Fibroblast of the conjunctiva (primary cell): ENCODE data around the gene CLEC3B.

Experiments used
- DNase-seq: peaks from one replicate; pipeline ENCODE4 v3.0.0-alpha.2; 2010; ENCODE audit warnings: low read depth

Gene CLEC3B

GRCh38 chr3:45003406-45003805 lies 22.7 kb upstream of the CLEC3B start:
- no peak for DNase-seq

- DNase-seq: no peak
Observed at GRCh38 chr3:45003859-45004258, 22.2 kb upstream of the CLEC3B start.

DNA sequence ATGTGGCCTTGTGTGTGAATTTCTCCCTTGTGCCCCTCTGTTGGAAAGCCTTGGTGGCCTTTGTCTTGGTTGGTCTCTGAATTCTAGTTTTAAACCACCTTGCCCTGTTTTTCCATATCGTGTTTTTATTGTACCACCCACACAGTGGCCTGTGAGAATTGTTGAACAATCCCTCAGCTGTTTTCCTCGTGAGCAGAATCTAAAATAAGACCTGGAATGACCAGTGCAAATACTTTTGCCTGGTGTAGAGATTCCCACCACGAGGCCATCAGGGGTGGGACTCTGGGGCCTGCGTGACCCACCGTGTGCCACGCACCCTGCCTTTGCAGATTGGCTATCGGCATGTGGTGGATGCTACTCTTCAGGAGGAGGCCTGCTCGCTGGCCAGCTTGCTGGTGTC lies 19.0 kb upstream of the CLEC3B start:
- no peak for DNase-seq

DNA sequence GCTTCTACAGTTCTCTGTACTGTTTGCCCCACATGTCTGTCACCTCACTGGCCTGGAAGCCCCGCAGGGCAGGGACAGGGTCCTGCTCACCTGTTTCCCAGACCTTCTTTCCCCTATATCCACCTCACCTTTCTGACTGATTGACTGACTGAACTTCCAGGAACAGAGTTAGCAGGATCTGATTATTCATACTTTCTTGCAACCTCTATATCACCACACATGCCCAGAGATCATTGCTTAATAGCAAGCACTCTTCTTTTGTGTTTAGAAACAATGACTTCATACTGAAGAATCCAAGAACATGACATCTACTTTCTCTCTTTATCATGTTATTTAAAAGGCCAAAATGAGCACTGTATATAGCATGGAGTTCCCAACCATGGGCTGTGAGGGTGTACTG lies 18.0 kb upstream of the CLEC3B start:
- DNase-seq: no peak

GRCh38 chr3:45009868-45010267 lies 16.2 kb upstream of the CLEC3B start:
- DNase-seq: no peak

DNA sequence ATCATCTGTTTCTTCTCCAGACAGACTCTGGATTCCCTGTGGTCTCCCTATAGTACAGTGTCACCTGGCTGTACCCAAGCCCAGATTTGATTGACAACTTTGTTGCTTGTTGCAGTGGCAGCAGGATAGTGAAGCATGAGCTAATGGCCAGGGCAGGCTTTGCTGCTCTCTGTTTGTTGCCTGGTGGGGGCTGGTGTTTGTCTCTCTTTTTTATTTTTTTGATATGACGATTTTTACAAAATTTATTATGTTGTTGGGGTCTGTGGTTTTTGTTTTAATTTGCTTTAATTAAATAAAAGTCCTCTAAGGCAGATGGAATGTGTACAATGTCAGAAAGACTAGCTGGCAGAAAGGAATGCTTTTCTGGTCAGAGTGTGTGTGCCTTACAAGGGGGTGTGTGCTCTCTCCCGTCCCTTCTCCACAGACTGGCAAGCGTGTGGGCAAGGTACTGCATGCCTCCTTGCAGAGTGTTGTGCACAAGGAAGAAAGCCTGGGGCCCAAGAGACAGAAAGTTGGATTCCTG lies 15.2 kb upstream of the CLEC3B start:
- peak; percentile 63 for DNase-seq

- DNase-seq: peak; percentile 97
Observed at GRCh38 chr3:45011756-45012508, 14.2 kb upstream of the CLEC3B start.

GRCh38 chr3:45012577-45012976 lies 13.5 kb upstream of the CLEC3B start:
- DNase-seq: no peak

DNA sequence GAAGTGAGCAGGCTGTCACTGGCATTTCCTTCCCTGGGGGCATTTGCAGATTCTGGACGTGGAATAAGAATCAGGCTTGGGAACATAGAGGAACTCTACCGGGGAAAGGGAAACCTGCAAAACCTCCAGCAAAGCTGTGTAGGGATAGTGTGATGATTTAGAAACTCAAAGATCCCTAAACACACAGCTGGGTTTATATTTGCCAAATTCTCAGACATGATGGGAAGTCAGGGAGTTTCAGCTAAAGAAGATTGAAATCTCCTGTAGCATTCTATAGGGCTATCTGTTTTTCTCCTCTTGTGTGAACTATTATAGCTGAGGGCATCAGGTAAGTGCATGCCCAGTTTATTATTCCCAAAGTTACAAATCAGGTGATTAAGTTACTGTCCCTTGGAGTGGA lies 9.2 kb upstream of the CLEC3B start:
- DNase-seq: no peak

DNA sequence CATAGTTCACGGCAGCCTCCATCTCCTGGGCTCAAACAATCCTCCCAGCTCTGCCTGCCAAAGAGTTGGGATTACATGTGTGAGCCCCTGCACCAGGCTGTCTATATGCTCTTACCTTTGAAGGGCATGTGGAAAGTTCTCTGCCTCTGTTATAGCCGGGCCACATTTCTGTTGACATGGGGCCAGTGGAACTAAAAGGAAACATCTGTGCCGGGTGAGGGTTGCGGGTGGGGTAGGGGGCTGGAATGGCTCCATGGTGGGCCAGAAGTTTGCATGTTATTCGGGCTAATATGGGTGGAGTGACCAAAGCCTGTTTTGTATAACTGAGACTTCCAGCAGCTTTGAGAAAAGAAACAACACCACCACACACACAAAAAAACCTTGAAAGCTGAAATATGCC lies 8.3 kb upstream of the CLEC3B start:
- DNase-seq: no peak

GRCh38 chr3:45020534-45020933 lies 5.6 kb upstream of the CLEC3B start:
- DNase-seq: no peak

DNA sequence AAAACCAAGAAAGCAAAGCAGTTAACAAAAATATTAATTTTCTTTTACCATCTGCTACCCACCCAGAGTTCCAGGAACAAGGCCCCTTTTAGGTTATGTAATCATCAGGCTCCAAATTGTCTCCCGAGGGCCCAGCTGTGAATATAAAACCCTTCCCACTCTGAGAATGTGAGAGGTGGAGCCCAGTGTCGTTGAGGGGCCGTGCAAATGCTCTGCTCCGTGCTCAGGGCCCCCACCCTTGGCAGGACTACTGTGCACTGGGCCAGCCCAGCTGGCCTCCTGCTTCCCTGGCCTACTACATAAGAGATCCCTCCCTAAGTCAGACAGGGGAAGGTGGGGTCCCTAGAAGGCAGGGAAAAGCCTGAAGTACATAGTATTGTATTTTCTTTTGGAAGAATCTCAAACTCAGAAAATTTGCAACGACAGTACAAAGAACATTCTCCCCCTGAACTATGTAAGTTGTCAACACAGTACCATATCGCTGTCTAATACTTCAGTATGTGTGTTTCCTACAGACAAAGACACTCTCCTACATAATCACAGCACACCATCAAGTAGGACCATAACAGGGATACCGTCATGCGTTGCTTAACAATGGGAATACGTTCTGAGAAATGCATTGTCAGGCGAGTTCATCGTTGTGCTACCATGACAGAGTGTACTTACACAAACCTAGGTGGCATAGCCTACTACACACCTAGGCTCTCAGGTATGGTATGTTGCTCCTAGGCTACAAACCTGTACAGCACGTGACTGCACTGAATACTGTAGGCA lies 4.4 kb upstream of the CLEC3B start:
- no peak for DNase-seq

GRCh38 chr3:45023675-45024074 lies 2.4 kb upstream of the CLEC3B start:
- no peak for DNase-seq

DNA sequence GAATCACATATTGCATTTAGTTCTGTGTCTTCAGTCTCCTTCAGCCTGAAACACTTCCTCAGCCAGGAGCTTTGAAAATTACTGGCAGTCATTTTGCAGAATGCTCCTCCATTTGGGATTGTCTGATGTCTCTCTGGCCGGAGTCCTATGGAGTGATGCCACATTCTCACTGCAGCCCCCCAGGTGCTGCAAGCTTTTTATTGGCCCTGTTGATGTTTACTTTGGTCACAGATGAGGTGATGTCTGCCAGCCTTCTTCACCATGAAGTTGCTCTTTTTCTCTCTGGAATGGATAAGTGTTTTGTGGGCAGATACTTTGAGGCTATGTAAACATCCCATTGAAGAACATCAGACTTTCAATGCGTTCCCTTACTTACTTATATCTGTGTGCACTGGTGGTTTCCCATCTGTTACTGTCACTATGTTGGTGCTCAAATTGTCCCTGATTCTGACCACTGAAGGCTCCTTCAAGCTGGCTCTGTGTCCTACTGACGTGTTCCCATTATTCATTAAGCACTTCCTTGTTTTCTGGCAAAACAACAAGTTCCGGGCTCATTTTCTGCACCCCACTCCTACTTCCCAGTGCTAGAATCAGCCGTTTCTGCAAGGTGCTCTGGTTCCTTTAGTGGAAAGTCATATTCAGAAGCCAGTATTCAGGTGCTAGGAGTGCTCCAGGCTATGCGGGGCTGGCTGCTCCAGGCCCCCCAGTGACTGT lies 1.4 kb upstream of the CLEC3B start:
- DNase-seq: no peak

DNA sequence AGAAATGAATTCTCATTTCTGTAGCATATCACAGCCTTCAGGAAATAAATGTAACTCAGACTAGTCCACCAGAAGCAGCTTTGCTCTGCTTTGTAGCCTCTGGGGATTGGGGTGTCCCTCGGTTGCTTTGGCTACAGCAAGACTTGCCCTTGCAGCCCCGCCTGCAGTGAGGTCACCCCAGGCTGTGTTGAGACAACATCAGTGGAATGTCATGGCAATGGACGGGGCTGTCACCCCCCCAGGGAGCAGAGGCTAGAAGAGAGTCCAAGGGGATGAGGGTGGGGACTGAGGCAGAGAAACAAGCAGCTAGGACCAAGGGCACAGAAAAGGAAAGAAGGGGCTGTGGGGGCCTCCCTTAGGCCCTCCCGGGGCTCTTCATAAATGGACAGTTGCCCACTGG lies 854 bp downstream of the CLEC3B start:
- DNase-seq: peak; percentile 81

DNA sequence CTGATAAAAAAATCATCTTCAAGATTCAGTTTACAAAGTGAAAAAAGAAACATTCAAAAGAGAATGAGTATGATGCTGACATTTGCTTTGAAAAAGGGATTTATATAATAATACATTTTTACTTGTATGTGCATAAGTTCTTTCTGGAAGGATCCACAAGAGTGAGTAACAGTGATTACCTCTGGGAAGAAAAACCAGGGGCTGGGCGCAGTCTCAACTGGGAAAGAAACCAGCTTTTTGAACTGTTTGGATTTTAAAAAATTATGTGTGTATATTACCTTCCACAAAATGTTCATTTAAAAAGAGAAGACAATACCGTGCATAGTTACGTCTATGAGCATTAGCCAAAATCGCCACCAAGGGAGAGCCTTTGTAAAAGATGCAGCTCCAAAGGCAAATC lies 1.3 kb downstream of the CLEC3B start:
- no peak for DNase-seq

DNA sequence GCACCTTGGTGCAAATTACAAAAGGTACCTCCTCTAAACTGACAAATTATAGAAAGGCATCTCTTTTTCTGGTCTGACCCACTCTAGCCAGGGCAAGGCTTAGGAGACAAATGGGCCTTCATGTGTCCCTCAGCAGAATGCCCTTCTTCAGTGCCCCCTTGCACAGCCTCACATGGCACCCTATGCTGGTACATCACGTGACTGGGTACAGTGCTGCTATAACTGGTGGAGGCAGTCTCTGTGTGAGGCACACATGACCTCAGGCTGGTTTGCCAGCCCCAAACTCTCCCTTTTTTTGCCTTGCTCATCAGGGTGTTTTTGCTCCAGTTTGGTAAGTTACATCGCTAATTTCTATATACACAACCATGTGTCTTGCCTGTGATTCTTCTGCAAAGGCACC lies 3.1 kb downstream of the CLEC3B start:
- DNase-seq: no peak

DNA sequence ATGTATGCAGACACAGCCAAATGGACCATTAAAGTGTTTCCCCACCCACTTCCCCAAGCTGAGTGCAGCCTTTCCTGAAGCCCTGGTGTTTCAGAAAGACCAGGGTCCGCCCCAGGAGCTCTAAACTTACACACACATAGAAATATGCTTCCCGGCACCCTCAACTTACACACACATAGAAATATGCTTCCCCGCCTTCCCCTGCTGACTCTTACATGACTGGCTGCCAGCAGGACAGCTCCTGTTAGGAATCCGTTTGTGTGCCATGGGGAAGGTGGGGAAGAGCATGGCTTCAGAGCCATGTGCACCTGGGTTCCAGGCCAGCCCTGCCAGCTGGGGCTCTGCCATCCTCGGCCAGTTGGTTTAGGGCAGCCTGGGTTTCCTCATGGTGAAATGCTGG lies 3.6 kb downstream of the CLEC3B start:
- DNase-seq: no peak

DNA sequence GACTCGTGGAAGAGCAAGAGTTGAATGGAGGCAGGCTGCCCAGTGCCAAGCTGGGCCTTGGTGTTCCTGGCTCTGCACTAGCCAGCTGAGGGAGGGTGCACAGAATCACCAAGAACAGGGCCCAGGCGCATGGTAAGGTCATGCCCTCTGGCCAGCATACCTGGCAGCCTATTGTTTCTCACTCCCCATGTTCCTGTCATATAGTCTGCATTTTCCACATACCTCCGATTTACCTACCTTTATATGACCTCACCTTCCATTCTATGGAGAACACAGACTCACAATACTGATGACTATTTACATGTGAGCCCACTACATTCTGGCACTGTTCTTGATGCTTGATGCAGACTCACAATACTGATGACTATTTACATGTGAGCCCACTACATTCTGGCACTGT lies 5.4 kb downstream of the CLEC3B start:
- DNase-seq: no peak

DNA sequence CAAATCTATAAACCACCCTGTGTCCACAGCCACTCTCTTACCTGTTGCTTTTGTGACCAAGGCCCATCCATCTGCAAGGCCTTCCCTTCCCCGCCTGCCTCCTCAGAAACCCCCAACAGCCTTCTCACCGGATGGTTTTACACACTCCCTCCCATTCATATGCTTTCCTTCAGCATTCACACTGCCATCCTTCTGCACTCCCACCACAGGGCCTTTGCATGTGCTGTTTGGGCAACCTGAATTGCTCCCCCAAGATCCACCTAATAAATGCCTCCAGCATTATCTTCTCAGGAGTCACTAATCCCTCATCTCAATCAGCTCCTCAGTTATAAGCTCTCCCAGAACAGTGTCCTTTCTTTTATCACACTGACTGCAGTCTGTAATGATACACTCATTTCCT lies 6.0 kb downstream of the CLEC3B start:
- no peak for DNase-seq

DNA sequence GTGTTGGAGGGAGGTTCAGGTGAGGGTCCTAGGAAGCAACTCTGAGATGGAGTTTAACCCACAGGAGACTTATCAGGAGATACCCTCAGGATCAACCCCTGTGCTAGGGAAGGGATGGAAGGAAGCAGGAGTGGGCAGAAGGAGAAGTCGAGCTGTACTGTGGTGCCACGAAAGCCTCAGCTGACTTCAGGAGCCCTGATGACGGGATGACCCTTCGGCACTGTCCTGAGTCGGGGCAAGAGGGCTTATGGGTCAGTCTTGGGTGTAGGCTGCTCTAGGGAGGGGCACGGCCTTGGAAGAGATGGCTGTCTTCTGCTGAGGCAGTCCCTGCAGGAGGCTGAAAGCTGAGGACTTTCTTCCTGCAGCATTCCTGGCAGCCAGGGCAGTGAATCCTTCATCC lies 7.7 kb downstream of the CLEC3B start:
- DNase-seq: no peak

GRCh38 chr3:45034612-45035252 lies 8.6 kb downstream of the CLEC3B start:
- no peak for DNase-seq
